Effector CD4-positive, alpha-beta T cell (primary cell): ENCODE measurements around the gene NFIL3.

ENCODE experiments used
- DNase-seq: peaks from one replicate; pipeline ENCODE4 v3.0.0-alpha.2; 2020

The NFIL3 gene

DNA sequence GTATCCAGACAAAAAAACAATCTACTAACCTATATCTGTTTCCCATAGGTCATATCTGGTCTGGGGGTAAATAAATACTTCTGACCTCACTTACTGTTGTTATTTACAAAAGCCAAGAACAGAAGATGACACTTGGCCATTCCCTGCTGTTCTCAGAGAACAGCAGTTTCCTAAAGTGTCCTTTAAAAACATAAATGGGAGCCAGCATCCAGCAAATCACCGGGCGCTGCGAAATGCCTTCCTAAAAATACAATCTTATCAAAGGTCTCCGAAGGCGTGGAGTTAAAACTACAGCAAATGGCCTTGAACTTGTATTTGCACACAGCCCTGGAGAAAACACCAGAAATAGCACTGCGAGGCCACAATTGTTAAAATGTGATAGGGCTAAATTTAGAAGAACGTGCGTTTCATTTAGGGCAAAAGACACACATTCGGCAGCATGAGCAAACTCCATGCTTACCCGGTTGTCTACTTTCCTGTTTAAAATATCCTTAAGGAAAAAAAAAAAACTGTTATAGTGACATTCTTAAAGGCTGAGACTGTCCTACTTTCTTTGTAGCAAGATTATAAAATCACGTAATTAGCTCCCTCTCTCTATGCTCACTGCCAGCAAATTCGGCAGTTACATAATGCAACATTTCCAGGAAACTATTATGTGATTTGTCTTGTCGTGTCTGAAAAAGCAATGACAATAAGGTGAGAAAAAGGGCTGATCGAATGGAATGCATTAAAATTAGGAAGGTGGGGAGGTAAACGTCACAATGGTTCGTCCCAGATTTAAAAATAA is 1.5 kb downstream of the NFIL3 start:
- DNase-seq = no peak

- no peak for DNase-seq
Measured at GRCh38 chr9:91421128-91421765, 2.4 kb downstream of the NFIL3 start.

GRCh38 chr9:91420501-91421127 is 3.0 kb downstream of the NFIL3 start:
- DNase-seq = no peak

GRCh38 chr9:91419222-91420191 is 4.1 kb downstream of the NFIL3 start:
- no peak for DNase-seq

- DNase-seq = no peak
Measured at GRCh38 chr9:91418215-91418610, 5.4 kb downstream of the NFIL3 start.

GRCh38 chr9:91417602-91418214 is 5.9 kb downstream of the NFIL3 start:
- DNase-seq = no peak

- no peak for DNase-seq
Measured at GRCh38 chr9:91416096-91416712, 7.4 kb downstream of the NFIL3 start.

DNA sequence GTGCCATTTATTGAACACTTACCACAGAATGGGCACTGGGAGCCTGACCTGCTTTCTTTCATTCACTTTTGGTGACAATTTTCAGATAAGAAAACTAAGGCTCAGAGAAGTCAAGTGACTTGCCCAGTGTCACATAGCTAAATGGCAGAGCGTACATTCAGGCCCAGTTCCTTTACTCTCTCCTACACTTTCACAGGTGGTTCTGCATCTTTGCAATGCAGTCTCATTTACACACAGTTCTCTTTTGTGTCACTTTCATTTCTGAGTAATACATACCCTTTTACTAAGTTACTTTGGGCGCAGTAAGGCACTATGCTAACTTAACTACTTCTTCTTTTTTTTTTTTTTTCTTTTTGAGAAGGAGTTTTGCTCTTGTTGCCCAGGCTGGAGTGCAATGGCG is 8.3 kb downstream of the NFIL3 start:
- DNase-seq = no peak

GRCh38 chr9:91412941-91413340 is 10.7 kb downstream of the NFIL3 start:
- no peak for DNase-seq

GRCh38 chr9:91411096-91411771 is 12.4 kb downstream of the NFIL3 start:
- DNase-seq = no peak

- DNase-seq = no peak
Measured at GRCh38 chr9:91410161-91410560, 13.5 kb downstream of the NFIL3 start.

- DNase-seq = no peak
Measured at GRCh38 chr9:91408475-91408874, 15.2 kb downstream of the NFIL3 start.

GRCh38 chr9:91407580-91408318 is 15.9 kb downstream of the NFIL3 start:
- DNase-seq = no peak

GRCh38 chr9:91405343-91406077 is 18.1 kb downstream of the NFIL3 start:
- DNase-seq = no peak

- no peak for DNase-seq
Measured at GRCh38 chr9:91403665-91404543, 19.7 kb downstream of the NFIL3 start.

GRCh38 chr9:91398926-91399325 is 24.7 kb downstream of the NFIL3 start:
- no peak for DNase-seq

- DNase-seq = no peak
Measured at GRCh38 chr9:91395553-91396471, 27.8 kb downstream of the NFIL3 start.

DNA sequence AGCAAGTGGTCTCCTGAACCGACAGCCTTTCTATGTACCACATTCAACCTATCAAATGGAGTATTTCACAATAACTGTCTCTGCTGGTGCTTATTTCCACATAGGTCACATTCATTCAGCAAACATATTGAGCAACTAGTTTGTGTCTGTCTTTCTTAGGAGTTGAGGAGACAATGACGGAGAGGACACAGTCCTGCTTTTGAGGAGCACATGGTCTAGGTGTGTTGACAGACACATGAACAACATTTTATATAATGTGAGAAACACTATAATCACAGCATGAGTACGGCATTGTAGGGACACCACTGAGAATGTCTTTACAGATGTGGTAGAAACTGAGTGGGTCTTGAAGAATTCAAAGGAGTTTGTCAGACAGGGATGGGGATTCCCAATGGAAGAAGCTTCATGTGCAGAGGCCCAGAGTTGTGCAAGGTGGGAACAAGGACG is 28.5 kb downstream of the NFIL3 start:
- no peak for DNase-seq
